SKM-1 treated with dmso at 0.1 percent for 144 hours (cell line): ENCODE measurements around the gene SETX.
A peak's percentile ranks its signal among the peaks of the same experiment; 100 is the strongest.
"Not testable (repeated sequence)": the region's sequence is repeated elsewhere in the genome, so short reads cannot be mapped to it uniquely, and the experiment has no call there.

Experiments
- DNase-seq: peaks from one replicate; lab custom pipeline; 2025; ENCODE audit not compliant: unreplicated experiment; lab: John Stamatoyannopoulos, UW

SETX gene

DNA sequence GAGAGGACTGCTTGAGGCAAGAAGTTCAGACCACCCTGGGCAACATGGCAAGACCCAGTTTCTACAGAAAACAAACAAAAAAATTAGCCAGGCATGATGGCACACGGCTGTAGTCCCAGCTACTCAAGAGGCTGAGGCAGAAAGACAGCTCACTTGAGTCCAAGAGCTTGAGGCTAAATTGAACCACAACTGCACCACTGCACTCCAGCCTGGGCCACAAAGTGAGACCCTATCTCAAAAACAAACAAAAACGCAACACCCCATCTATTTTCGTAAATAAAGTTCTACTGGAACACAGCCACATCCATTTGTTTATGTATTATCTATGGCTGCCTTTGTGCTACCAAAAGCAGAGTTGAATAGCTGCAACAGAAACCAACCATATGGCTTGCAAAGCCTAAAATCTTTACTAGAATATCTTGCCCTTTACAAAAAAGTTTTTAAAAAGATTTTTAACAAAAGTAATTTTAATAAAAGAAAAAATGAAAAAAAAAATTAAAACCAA is 67.5 kb downstream of the SETX start:
- DNase-seq: no peak

DNA sequence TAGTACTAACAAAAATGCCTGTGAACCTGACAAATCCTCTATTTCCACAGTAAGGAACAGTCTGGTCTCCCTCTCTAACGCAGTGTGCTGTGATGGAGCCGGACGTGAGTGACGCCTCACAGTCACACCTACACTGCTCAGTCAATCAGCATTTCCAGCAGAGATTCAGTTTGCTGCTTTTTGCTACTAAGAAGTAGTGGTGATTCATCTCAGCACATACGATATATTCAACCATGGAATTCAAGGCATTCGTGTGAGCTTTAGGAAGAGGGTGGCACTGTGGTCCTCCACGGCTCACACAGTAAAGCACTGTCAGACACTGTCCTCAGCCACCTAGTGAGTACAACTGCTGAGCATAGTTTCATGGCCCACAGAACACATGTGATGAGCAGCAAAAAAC is 70.9 kb downstream of the SETX start:
- no peak for DNase-seq

GRCh38 chr9:132283165-132283564 is 71.6 kb downstream of the SETX start:
- DNase-seq: no peak

DNA sequence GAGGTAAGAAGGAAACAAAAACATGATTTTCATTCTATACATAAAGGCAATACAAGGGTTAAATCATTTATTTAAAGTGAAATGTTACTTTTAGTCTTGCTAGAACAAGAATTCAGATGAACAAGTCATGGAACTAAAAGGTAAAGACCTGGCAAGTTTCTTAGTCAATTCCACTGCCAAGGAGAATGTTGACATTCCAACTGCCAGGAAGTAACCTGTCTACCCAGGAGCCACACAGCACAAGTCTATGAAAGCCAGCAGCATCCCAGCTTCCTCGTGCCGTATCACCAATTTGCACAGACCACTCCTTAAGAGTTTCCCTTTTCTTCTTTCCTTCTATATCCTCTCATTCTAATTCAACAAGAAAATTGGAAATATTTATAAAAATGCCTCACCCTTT is 79.9 kb downstream of the SETX start:
- DNase-seq: no peak

- DNase-seq: not testable (repeated sequence)
Observed at GRCh38 chr9:132269704-132270516, 84.9 kb downstream of the SETX start.

GRCh38 chr9:132268725-132269352 is 85.9 kb downstream of the SETX start:
- peak; percentile 46 for DNase-seq

- DNase-seq: no peak
Observed at GRCh38 chr9:132267660-132268059, 87.1 kb downstream of the SETX start.

- DNase-seq: no peak
Observed at GRCh38 chr9:132266017-132266416, 88.8 kb downstream of the SETX start.

GRCh38 chr9:132260846-132261245 is 93.9 kb downstream of the SETX start:
- no peak for DNase-seq

- DNase-seq: no peak
Observed at GRCh38 chr9:132250324-132251262, 104.2 kb downstream of the SETX start.

DNA sequence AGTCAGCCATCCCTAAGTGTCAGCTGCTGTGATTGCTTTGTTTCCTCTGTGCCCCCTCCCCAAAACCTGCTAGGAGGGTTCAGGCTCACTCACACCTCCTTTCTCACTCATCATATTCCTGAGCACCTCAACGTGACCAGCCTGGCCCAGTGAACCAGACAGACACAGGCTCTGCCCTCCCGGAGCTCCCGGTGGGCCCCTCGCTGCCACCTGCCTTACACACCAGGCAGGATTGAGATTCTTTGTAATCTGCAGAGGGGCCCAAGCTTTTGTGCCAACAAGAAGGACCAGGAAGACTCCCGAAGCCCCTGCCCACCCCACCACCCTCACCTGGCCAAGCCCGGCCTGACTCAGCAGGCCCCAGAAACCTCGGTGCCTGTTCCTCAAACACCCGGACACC is 105.1 kb downstream of the SETX start:
- DNase-seq: no peak

- no peak for DNase-seq
Observed at GRCh38 chr9:132249123-132249522, 105.7 kb downstream of the SETX start.

DNA sequence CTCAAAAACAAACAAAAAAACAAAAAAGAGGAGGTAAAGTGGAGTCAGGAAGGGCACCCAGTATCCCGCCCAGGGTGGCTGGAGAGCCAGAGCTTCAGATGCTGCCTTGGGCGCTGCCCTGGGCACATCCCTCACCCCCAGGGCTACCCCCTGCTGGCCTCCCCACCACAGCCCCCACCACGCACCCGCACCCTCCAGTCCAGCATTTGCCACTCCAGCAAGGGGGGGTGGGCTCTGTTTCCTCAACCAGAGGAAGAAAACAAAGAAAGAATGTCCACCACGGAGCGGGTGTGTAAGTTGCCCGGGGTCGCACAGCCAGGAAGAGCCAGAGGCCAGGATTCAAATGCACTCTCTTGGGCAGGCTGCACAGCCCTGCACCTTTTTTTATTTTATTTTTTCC is 106.8 kb downstream of the SETX start:
- no peak for DNase-seq

GRCh38 chr9:132245465-132245864 is 109.3 kb downstream of the SETX start:
- no peak for DNase-seq

DNA sequence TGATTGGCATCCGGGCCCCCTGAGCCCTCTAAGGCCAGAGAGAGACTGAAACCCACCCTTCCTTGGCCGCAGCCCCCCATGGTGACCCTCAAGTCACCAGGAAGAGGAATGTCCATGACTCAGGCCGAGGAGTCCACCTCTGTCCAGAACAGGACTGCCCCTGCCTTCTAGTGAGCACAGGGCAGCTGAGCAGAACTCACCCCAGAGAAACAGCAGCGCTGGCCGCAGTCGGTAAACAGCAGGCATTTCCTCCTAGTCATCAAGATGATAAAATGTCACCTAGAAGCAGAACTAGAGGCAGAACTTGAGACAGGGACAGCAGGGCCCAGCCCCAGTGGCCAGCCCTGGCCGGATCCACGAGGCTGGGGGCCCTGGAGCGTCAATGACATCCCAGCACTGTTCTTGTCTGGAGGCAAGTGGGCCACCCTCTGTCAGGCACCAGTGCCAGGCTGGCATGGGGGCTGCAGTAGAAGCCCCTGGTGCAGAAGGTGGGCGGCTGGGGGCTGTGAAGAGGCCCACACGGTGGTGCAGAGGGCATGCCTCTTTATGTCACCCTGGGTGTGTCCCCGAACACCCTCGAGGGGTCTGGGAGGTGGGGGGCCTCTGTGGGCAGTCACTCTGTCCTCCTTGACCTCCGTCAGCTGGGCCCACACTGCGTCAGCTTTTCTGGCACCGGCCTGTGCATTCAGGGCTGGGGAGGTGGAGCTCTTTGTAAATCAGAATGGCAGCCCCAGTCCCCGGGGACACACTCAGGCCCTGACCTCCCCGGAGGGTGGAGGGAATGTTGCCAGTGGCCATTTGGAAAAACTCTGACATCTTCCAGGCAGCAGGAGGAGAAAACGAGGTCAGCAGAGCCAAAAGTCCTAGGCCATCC is 110.0 kb downstream of the SETX start:
- DNase-seq: no peak

GRCh38 chr9:132243156-132244074 is 111.4 kb downstream of the SETX start:
- DNase-seq: no peak

- DNase-seq: no peak
Observed at GRCh38 chr9:132242621-132243155, 112.1 kb downstream of the SETX start.

DNA sequence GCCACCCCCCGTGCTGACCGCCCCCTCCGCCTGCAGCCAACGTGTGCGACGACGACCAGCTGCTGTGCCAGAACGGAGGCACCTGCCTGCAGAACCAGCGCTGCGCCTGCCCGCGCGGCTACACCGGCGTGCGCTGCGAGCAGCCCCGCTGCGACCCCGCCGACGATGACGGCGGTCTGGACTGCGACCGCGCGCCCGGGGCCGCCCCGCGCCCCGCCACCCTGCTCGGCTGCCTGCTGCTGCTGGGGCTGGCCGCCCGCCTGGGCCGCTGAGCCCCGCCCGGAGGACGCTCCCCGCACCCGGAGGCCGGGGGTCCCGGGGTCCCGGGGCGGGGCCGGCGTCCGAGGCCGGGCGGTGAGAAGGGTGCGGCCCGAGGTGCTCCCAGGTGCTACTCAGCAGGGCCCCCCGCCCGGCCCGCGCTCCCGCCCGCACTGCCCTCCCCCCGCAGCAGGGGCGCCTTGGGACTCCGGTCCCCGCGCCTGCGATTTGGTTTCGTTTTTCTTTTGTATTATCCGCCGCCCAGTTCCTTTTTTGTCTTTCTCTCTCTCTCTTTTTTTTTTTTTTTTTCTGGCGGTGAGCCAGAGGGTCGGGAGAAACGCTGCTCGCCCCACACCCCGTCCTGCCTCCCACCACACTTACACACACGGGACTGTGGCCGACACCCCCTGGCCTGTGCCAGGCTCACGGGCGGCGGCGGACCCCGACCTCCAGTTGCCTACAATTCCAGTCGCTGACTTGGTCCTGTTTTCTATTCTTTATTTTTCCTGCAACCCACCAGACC is 112.8 kb downstream of the SETX start:
- DNase-seq: peak; percentile 13
